Esophagus squamous epithelium (tissue), 5 donors: ENCODE results near the gene OAF. TPM values are rescaled to one million over a fixed set of nuclear protein-coding genes. Genes with fewer than 3 reads are reported as not detected.

ENCODE experiments used
- DNase-seq: peaks from one replicate; lab custom pipeline; 2025; lab: John Stamatoyannopoulos, UW
- H3K27ac ChIP-seq, 4 donors: fragments of 200-600 bp; sonication (generic); one replicate each; pipeline ENCODE4 v1.5.1; 2016 to 2019; ENCODE audit warnings: mild to moderate bottlenecking in 1 of 4
- H3K27me3 ChIP-seq, 4 donors: fragments of 200-600 bp; sonication (generic); 1 replicate in 3 of 4; 2 replicates in 1 of 4; pipeline versions ENCODE4 v1.5.1 to v1.6.0; 2017 to 2021; ENCODE audit warnings: antibody characterized with exemption in 1 of 4
- H3K36me3 ChIP-seq, 3 donors: fragments of 200-600 bp; sonication (generic); one replicate each; pipeline ENCODE4 v1.5.1; 2016 to 2019
- H3K4me1 ChIP-seq, 3 donors: fragments of 200-600 bp; sonication (generic); one replicate each; pipeline ENCODE4 v1.5.1; 2017 to 2019
- H3K4me3 ChIP-seq, 4 donors: fragments of 200-600 bp; sonication (generic); 1 replicate in 3 of 4; 2 replicates in 1 of 4; pipeline ENCODE4 v1.5.1; 2016 to 2019; ENCODE audit warnings: mild to moderate bottlenecking in 2 of 4, moderate library complexity in 1 of 4
- H3K9me3 ChIP-seq, 3 donors: fragments of 200-600 bp; sonication (generic); one replicate each; pipeline ENCODE4 v1.5.1; 2016 to 2019
- POLR2A ChIP-seq, 4 donors: fragments of 450-650 bp; IDR thresholded peaks; one replicate each; pipeline ENCODE4 v1.6.1; 2017; ENCODE audit warnings: antibody characterized with exemption in 4 of 4, mild to moderate bottlenecking in 4 of 4, moderate library complexity in 3 of 4
- WGBS, 2 donors: methylation state at CpG; one replicate each; pipeline ENCODE4 v1.1.5; 2018; 5-methylcytosine and 5-hydroxymethylcytosine counted together
- intact Hi-C: fragments of 100-400 bp; cut with DNase I; formaldehyde crosslinking; loops from one replicate; pipeline ENCODE4 v1.15.0; 2022
- total RNA-seq, 4 donors: library from RNA; depleted of rRNA; stranded (reverse); fragments of >200 nt; gene quantifications; one replicate each; pipeline ENCODE4 v1.1.0, GENCODE V29; 2016
- TF ChIP-seq, protein P1 (sequence below), 6 experiments: fragments of 450-650 bp in 4 of 6; fragments of 200-600 bp in 2 of 6; sonication (generic) in 2 of 6; IDR thresholded peaks; one replicate each; pipeline ENCODE4 v1.5.1; 2016 to 2019; ENCODE audit warnings: antibody characterized with exemption in 6 of 6, mild to moderate bottlenecking in 4 of 6, moderate library complexity in 4 of 6
- donor health status: DM: yes; HTN: yes; CAD: no.

The OAF gene
- total RNA-seq, 4 donors from 2014 or later: 7.4 to 49.0 (median 14.3) TPM

DNA sequence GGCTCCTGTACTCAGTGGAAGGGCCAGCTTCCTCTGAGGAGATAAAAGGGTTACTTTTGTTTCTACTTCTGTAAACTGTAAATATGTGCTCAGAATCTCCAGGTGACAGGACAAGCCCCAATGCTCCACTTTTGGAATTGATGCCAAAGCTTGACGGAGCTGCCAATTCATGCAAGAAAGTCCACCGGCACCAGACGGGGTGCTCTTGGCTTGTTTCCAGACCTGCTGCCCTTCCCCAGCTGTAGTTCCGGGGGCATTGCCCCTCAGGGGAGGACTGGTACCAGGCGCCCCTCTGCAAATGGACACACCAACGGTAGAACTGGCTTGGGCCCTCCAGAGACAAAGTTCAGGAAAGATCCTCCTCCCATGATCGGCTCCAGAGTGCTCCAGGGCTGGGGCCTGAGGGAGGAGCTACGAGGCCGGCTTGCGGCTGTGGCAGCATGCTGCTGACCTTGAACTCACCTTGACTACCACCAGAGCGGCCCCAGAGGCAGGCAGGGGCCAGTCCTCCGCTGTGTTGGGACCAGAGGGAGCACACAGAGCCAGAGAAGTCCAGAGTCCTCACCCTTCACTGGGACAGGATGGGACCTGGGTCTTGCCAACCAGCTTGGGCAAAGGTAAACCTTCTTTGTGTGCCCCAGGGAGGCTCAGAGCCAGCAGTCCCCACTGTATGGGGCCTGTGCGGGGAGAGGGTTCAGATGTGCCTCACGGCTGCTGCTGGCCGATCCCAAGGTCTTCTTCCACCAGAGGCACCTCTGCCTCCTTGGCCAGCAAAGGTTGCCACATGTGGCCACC, 17.8 kb upstream of the OAF start:
- H3K27ac ChIP-seq: no peak overlapping the region
- intact Hi-C loops: no loop called here
- TF ChIP-seq, protein P1, sequence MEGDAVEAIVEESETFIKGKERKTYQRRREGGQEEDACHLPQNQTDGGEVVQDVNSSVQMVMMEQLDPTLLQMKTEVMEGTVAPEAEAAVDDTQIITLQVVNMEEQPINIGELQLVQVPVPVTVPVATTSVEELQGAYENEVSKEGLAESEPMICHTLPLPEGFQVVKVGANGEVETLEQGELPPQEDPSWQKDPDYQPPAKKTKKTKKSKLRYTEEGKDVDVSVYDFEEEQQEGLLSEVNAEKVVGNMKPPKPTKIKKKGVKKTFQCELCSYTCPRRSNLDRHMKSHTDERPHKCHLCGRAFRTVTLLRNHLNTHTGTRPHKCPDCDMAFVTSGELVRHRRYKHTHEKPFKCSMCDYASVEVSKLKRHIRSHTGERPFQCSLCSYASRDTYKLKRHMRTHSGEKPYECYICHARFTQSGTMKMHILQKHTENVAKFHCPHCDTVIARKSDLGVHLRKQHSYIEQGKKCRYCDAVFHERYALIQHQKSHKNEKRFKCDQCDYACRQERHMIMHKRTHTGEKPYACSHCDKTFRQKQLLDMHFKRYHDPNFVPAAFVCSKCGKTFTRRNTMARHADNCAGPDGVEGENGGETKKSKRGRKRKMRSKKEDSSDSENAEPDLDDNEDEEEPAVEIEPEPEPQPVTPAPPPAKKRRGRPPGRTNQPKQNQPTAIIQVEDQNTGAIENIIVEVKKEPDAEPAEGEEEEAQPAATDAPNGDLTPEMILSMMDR (IDR thresholded peaks at IDR 0.05): no peak
- no peak for TF ChIP-seq POLR2A (IDR thresholded peaks at IDR 0.05)
- 82 to 100% methylated on average over 2 to 5 of the region's 15 CpGs for WGBS, 2 donors
- DNase-seq: no peak
- H3K4me3 ChIP-seq: no peak overlapping the region
- no peaks in the 10 kb centered on the region for H3K27me3 ChIP-seq
- no peaks in the 10 kb centered on the region for H3K9me3 ChIP-seq
- peaks cover 0 to 18% (median 0%) of the 10 kb centered on the region in 3 donors for H3K4me1 ChIP-seq
- H3K36me3 ChIP-seq: no peaks in the 10 kb centered on the region

- WGBS, 2 donors: 85 to 100% methylated on average over 1 to 4 of the region's 4 CpGs
- H3K27me3 ChIP-seq: no peaks in the 10 kb centered on the region
- H3K36me3 ChIP-seq: no peaks in the 10 kb centered on the region
- no peak for DNase-seq
- no peak overlapping the region for H3K4me3 ChIP-seq
- TF ChIP-seq POLR2A (IDR thresholded peaks at IDR 0.05): no peak
- TF ChIP-seq, protein P1 (IDR thresholded peaks at IDR 0.05): no peak
- H3K9me3 ChIP-seq: no peaks in the 10 kb centered on the region
- intact Hi-C loops: no loop called here
- no peak overlapping the region for H3K27ac ChIP-seq
- H3K4me1 ChIP-seq: peaks cover 0 to 15% (median 0%) of the 10 kb centered on the region in 3 donors
These were observed 16.7 kb upstream of the OAF start for GRCh38 chr11:120194166-120194565.

DNA sequence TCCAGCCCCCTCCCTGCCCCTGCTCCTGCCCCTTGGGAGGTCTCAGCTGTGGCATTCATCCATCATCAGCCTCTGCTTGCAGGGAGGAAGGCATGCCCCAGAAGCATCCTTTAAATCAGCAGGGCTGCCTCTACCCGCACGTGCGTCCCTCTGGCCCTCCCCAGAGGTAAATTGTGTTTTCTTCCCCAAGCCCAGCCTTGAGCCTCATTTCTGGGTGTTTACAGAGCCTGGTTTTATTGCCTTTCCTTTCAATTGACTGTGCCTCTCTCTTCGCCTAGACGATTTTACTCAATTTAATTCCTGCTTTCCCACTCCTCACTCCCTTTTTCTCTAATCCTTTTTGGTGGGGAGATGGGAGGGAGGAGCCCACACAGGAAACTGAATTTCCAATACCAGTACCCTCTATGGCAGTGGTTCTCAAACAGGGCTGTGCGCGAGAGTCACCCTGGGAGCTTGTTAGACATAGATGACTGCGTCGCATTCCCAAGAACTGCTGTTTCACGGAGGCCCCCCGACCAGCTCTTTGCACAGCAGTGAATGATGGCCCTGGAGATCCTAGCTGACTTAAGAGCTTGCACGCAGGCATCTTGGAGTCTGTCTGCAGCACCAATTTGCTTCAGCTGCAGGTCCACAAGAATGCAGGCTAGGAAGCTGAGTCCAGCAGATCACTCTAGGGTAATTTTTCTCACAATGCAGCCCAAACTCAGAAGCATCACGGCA, 15.1 kb upstream of the OAF start:
- Histone ChIP-seq H3K4me3 (no peak overlapping the region), H3K36me3 (no peaks in the 10 kb centered on the region), H3K27ac (no peak overlapping the region), H3K9me3 (no peaks in the 10 kb centered on the region), H3K27me3 (no peaks in the 10 kb centered on the region), H3K4me1 (peaks cover 0 to 15% (median 0%) of the 10 kb centered on the region in 3 donors)
- no peak for DNase-seq
- TF ChIP-seq, protein P1 (IDR thresholded peaks at IDR 0.05): no peak
- no peak for TF ChIP-seq POLR2A (IDR thresholded peaks at IDR 0.05)
- intact Hi-C loops: loop anchor here (5.0 kb wide), 1 partner anchor 378 kb away; no protein-coding TSS in a partner anchor
- WGBS, 2 donors: 71 to 73% methylated on average over 9 to 13 of the region's 13 CpGs

- 80% methylated on average over 1 to 6 of the region's 6 CpGs for WGBS, 2 donors
- no peaks in the 10 kb centered on the region for H3K9me3 ChIP-seq
- peak overlapping the region in 1 of 4 donors; percentile 44 for H3K27ac ChIP-seq
- TF ChIP-seq, protein P1 (IDR thresholded peaks at IDR 0.05): no peak
- no peak for TF ChIP-seq POLR2A (IDR thresholded peaks at IDR 0.05)
- no peaks in the 10 kb centered on the region for H3K27me3 ChIP-seq
- H3K4me3 ChIP-seq: no peak overlapping the region
- intact Hi-C loops: loop anchor here (5.0 kb wide), 1 partner anchor 380 kb away; no protein-coding TSS in a partner anchor
- H3K4me1 ChIP-seq: peaks cover 0 to 15% (median 0%) of the 10 kb centered on the region in 3 donors
- DNase-seq: no peak
- no peaks in the 10 kb centered on the region for H3K36me3 ChIP-seq
These were observed 14.0 kb upstream of the OAF start for GRCh38 chr11:120196826-120197225.
